Trophoblast cell (in vitro differentiated cells and primary cell): ENCODE measurements around the gene CR1.

ENCODE experiments used
- DNase-seq, 2 donors: peaks; one replicate each; pipeline ENCODE4 v3.0.0-alpha.2; 2016
- H2AFZ ChIP-seq: 2 replicates; pipeline ENCODE4 v1.6.1; 2013; ENCODE audit warnings: low read length, moderate library complexity, mild to moderate bottlenecking; ENCODE audit not compliant: insufficient read depth, poor library complexity
- H2AK5ac ChIP-seq: 2 replicates; pipeline ENCODE4 v1.6.1; 2013; ENCODE audit warnings: mild to moderate bottlenecking, low read length
- H2BK120ac ChIP-seq: 2 replicates; pipeline ENCODE4 v1.6.1; 2013; ENCODE audit warnings: low read length, mild to moderate bottlenecking, moderate library complexity; ENCODE audit not compliant: insufficient read depth, poor library complexity
- H2BK12ac ChIP-seq: 2 replicates; pipeline ENCODE4 v1.6.1; 2013; ENCODE audit warnings: mild to moderate bottlenecking, low read length, moderate library complexity
- H2BK5ac ChIP-seq: 2 replicates; pipeline ENCODE4 v1.6.1; 2013; ENCODE audit warnings: low read length, low read depth, moderate library complexity, mild to moderate bottlenecking; ENCODE audit not compliant: poor library complexity
- H3K14ac ChIP-seq: 2 replicates; pipeline ENCODE4 v1.6.1; 2013; ENCODE audit warnings: mild to moderate bottlenecking, low read length
- H3K18ac ChIP-seq: 2 replicates; pipeline ENCODE4 v1.6.1; 2013; ENCODE audit warnings: mild to moderate bottlenecking, low read length
- H3K23ac ChIP-seq: 2 replicates; pipeline ENCODE4 v1.6.1; 2013; ENCODE audit warnings: low read length
- H3K27ac ChIP-seq: 2 replicates; pipeline ENCODE4 v1.5.1; 2013; ENCODE audit warnings: low read depth, mild to moderate bottlenecking, inconsistent platforms, low read length, moderate library complexity
- H3K27me3 ChIP-seq: 2 replicates; pipeline ENCODE4 v1.6.1; 2013; ENCODE audit warnings: inconsistent platforms, mild to moderate bottlenecking, low read length, moderate library complexity; ENCODE audit not compliant: insufficient read depth
- H3K36me3 ChIP-seq, 2 experiments: 1 replicate in 1 of 2; 2 replicates in 1 of 2; pipeline ENCODE4 v1.6.1; 2013; ENCODE audit warnings: low read length in 2 of 2, mild to moderate bottlenecking in 2 of 2, moderate library complexity in 1 of 2; ENCODE audit not compliant: insufficient read depth in 2 of 2, control insufficient read depth in 1 of 2
- H3K4ac ChIP-seq: 2 replicates; pipeline ENCODE4 v1.6.1; 2013; ENCODE audit warnings: low read depth, mild to moderate bottlenecking, low read length, moderate library complexity
- H3K4me1 ChIP-seq, 2 experiments: 1 replicate in 1 of 2; 2 replicates in 1 of 2; pipeline ENCODE4 v1.6.1; 2013; ENCODE audit warnings: low read length in 2 of 2, mild to moderate bottlenecking in 2 of 2, moderate library complexity in 1 of 2; ENCODE audit not compliant: insufficient read depth in 2 of 2, control insufficient read depth in 1 of 2
- H3K4me2 ChIP-seq: 2 replicates; pipeline ENCODE4 v1.6.1; 2013; ENCODE audit warnings: inconsistent platforms, mild to moderate bottlenecking, low read length, moderate library complexity
- H3K4me3 ChIP-seq: 2 replicates; pipeline ENCODE4 v1.5.1; 2013; ENCODE audit warnings: mild to moderate bottlenecking, low read depth, low read length, inconsistent platforms
- H3K79me1 ChIP-seq: one replicate; pipeline ENCODE4 v1.6.1; 2013; ENCODE audit warnings: low read length
- H3K79me2 ChIP-seq: 2 replicates; pipeline ENCODE4 v1.6.1; 2013; ENCODE audit warnings: low read length, mild to moderate bottlenecking; ENCODE audit not compliant: control insufficient read depth, insufficient read depth, poor library complexity
- H3K9ac ChIP-seq: 2 replicates; pipeline ENCODE4 v1.6.1; 2013; ENCODE audit warnings: mild to moderate bottlenecking, low read length
- H3K9me3 ChIP-seq: 2 replicates; pipeline ENCODE4 v1.6.1; 2013; ENCODE audit warnings: low read depth, mild to moderate bottlenecking, control low read depth, inconsistent platforms, low read length; ENCODE audit not compliant: insufficient read depth
- H4K12ac ChIP-seq: 2 replicates; pipeline ENCODE4 v1.6.1; 2013; ENCODE audit warnings: low read depth, mild to moderate bottlenecking, low read length, moderate library complexity
- H4K8ac ChIP-seq: 2 replicates; pipeline ENCODE4 v1.6.1; 2013; ENCODE audit warnings: low read depth, mild to moderate bottlenecking, low read length, moderate library complexity
- H4K91ac ChIP-seq: one replicate; pipeline ENCODE4 v1.6.1; 2013; ENCODE audit warnings: low read depth, mild to moderate bottlenecking, low read length, moderate library complexity
- WGBS: extraction: QIAGEN DNeasy Blood & Tissue Kit; methylation state at CpG from one replicate; pipeline ENCODE4 v1.1.7; 2013; ENCODE audit warnings: missing lambda C conversion rate; ENCODE audit not compliant: insufficient read length, insufficient coverage; ENCODE audit errors: extremely low coverage; 5-methylcytosine and 5-hydroxymethylcytosine counted together

Gene CR1

DNA sequence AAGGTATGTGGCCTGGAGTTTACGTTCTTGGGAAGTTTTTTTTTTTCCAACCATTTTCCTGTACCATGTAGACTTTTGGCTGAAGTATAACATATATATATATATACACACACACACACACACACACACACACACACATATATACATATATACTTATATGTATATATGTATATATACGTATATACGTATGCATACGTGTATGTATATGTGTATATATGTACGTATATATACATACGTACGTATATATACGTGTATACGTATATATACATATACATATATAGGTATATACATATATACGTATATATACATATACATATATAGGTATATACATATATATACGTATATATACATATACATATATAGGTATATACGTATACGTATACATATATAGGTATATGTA, 18.9 kb downstream of the CR1 start:
- DNase-seq = no peak
- Histone ChIP-seq H2AK5ac (no peak overlapping the region), H3K79me2 (no peaks in the 10 kb centered on the region), H3K4me2 (no peak overlapping the region), H3K18ac (no peak overlapping the region), H4K91ac (no peak overlapping the region), H3K4me3 (no peak overlapping the region), H3K36me3 (no peaks in the 10 kb centered on the region), H4K12ac (no peak overlapping the region), H3K79me1 (no peaks in the 10 kb centered on the region), H3K9me3 (no peaks in the 10 kb centered on the region), H3K27me3 (no peaks in the 10 kb centered on the region), H3K9ac (no peak overlapping the region), H3K4ac (no peak overlapping the region), H3K23ac (no peak overlapping the region), H4K8ac (no peak overlapping the region), H3K27ac (no peak overlapping the region), H2BK12ac (no peak overlapping the region), H2BK120ac (no peak overlapping the region), H2AFZ (no peak overlapping the region), H3K4me1 (no peaks in the 10 kb centered on the region), H2BK5ac (no peak overlapping the region), H3K14ac (no peak overlapping the region)
- no CpG with 5 or more reads among the region's 13 CpGs for WGBS

- Histone ChIP-seq H4K12ac (no peak overlapping the region), H3K79me2 (no peaks in the 10 kb centered on the region)
- DNase-seq = no peak
Measured at GRCh38 chr1:207516729-207517128, 20.8 kb downstream of the CR1 start.

DNA sequence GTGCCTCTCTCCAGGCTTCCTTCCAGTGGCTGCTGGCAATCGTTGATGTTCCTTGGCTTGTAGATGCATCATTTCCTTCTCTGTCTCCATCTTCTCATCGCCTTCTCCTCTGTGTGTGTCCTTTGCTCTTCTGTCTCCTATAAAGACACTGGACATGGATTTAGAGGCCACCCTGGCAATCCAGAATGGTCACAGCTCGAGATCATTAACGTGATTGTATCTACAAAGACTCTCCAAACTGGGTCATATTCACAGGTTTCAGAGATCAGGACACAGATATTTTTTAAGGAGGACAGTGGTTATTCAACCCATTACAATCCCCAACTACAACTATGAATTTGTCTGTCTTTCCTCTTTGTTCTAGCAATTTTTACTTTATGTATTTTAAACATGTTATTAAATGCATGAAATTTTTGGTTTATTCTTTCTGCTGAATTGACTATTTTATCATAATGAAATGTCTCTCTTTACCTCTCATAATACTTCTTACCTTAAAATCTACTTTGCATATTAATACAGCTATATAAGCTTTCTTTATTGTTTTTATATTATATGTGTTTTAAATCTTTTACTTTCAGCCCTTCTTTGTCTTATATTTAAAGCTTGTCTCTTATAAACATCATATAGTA, 22.8 kb downstream of the CR1 start:
- Histone ChIP-seq H4K8ac (no peak overlapping the region), H3K79me2 (no peaks in the 10 kb centered on the region), H3K4ac (no peak overlapping the region), H2BK120ac (no peak overlapping the region), H2BK5ac (no peak overlapping the region), H4K12ac (no peak overlapping the region), H3K27ac (no peak overlapping the region), H3K4me2 (no peak overlapping the region), H3K18ac (no peak overlapping the region), H3K9ac (no peak overlapping the region), H2BK12ac (no peak overlapping the region), H3K4me3 (no peak overlapping the region), H3K27me3 (no peaks in the 10 kb centered on the region), H3K9me3 (no peaks in the 10 kb centered on the region), H3K4me1 (no peaks in the 10 kb centered on the region), H2AK5ac (no peak overlapping the region), H3K36me3 (no peaks in the 10 kb centered on the region), H3K79me1 (no peaks in the 10 kb centered on the region), H2AFZ (no peak overlapping the region), H4K91ac (no peak overlapping the region), H3K14ac (no peak overlapping the region), H3K23ac (no peak overlapping the region)
- DNase-seq = no peak
- WGBS = no CpG with 5 or more reads among the region's 4 CpGs

More at GRCh38 chr1:207516729-207517128, 20.8 kb downstream of the CR1 start:
- H3K9me3 ChIP-seq = no peaks in the 10 kb centered on the region
- H3K79me1 ChIP-seq = no peaks in the 10 kb centered on the region
- no peak overlapping the region for H3K9ac ChIP-seq
- no peak overlapping the region for H2BK120ac ChIP-seq
- no peaks in the 10 kb centered on the region for H3K4me1 ChIP-seq
- H4K91ac ChIP-seq = no peak overlapping the region
- no peak overlapping the region for H3K4me2 ChIP-seq
- H3K18ac ChIP-seq = no peak overlapping the region
- no peak overlapping the region for H2AK5ac ChIP-seq
- no peak overlapping the region for H3K27ac ChIP-seq
- H3K14ac ChIP-seq = no peak overlapping the region
- H2BK5ac ChIP-seq = no peak overlapping the region
- no peaks in the 10 kb centered on the region for H3K27me3 ChIP-seq
- no peak overlapping the region for H3K4me3 ChIP-seq
- H2BK12ac ChIP-seq = no peak overlapping the region
- H3K36me3 ChIP-seq = no peaks in the 10 kb centered on the region
- H2AFZ ChIP-seq = no peak overlapping the region
- H3K4ac ChIP-seq = no peak overlapping the region
- no peak overlapping the region for H4K8ac ChIP-seq
- H3K23ac ChIP-seq = no peak overlapping the region

DNA sequence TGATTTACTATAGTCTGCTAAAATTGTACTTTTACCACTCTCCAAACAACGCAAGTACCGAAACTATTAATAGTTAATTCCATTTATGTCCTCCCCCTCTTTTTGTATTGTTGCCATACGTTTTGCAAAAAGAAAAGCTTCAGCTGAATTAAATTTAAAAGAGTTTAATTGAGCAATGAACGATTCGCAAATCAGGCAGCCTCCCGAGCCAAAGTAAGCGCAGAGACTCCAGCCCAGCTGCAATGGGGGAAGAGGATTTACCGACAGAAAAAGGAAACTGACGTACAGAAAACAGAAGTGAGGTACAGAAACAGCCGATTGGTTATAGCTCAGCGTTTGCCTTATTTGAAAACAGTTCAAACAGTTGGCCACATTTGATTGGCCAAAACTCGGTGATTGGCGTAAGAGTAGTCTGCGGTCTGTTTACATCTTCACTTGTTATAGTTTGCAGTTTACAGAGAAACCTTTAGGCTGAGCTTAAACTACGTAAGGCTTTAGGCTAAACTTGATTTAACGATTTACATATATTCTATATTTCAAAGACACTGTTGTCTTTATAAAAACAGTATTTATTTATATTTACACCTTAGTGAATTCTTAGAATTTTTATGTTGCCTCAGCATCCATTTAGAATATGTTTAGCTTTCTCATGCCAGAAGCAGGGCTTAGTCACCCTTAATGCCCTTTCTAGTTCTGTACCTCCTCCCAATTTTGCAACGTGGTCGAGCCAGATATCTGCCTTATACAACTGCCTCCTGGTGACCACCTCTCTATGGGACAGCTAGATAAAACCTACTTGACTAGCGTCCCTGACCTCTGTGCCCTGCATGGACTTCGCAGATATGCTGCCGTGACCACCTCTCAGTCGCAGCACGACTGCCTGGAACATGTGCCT, 23.8 kb downstream of the CR1 start:
- H3K4ac ChIP-seq = no peak overlapping the region
- no peak overlapping the region for H2BK120ac ChIP-seq
- no peak overlapping the region for H3K27ac ChIP-seq
- peak in 1 of 2 donors; percentile 15 for DNase-seq
- H3K14ac ChIP-seq = no peak overlapping the region
- H3K4me3 ChIP-seq = no peak overlapping the region
- H2BK12ac ChIP-seq = no peak overlapping the region
- H3K23ac ChIP-seq = no peak overlapping the region
- no peak overlapping the region for H2BK5ac ChIP-seq
- H3K79me1 ChIP-seq = no peaks in the 10 kb centered on the region
- no peak overlapping the region for H4K91ac ChIP-seq
- no peak overlapping the region for H4K12ac ChIP-seq
- H3K9ac ChIP-seq = no peak overlapping the region
- no peak overlapping the region for H2AFZ ChIP-seq
- no peak overlapping the region for H4K8ac ChIP-seq
- H3K36me3 ChIP-seq = no peaks in the 10 kb centered on the region
- H3K79me2 ChIP-seq = no peaks in the 10 kb centered on the region
- H3K9me3 ChIP-seq = no peaks in the 10 kb centered on the region
- no peak overlapping the region for H3K4me2 ChIP-seq
- WGBS = no CpG with 5 or more reads among the region's 23 CpGs
- no peaks in the 10 kb centered on the region for H3K27me3 ChIP-seq
- H3K4me1 ChIP-seq = no peaks in the 10 kb centered on the region
- H3K18ac ChIP-seq = no peak overlapping the region
- no peak overlapping the region for H2AK5ac ChIP-seq
